GM23248 (cell line): ENCODE data around the gene ANKLE2.
"Not testable (repeated sequence)": the region's sequence is repeated elsewhere in the genome, so short reads cannot be mapped to it uniquely, and the experiment has no call there.

Experiments used
- EZH2 ChIP-seq: fragments of 200-600 bp; sonication (generic); IDR thresholded peaks from 2 replicates; pipeline ENCODE4 v1.6.1; 2018; ENCODE audit warnings: antibody characterized with exemption, mild to moderate bottlenecking; ENCODE audit not compliant: insufficient read depth, poor library complexity, severe bottlenecking
- EZH2phosphoT487 ChIP-seq: fragments of 200-600 bp; sonication (generic); IDR thresholded peaks from 2 replicates; pipeline ENCODE4 v1.6.1; 2018; ENCODE audit warnings: antibody characterized with exemption, moderate library complexity, mild to moderate bottlenecking, low read depth; ENCODE audit not compliant: insufficient read depth

DNA sequence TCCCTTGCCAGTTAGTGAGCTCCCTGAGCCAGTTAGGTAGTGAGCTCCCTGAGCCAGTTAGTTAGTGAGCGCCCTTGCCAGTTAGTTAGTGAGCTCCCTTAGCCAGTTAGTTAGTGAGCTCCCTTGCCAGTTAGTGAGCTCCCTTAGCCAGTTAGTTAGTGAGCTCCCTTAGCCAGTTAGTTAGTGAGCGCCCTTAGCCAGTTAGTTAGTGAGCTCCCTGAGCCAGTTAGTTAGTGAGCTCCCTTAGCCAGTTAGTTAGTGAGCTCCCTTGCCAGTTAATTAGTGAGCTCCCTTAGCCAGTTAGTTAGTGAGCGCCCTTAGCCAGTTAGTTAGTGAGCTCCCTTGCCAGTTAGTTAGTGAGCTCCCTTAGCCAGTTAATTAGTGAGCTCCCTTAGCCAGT, 69.6 kb downstream of the ANKLE2 start:
- not testable (repeated sequence) for TF ChIP-seq EZH2phosphoT487, EZH2
